Ovary (tissue), 3 donors: ENCODE data around the gene CRMP1.

ENCODE experiments used
- EP300 ChIP-seq: sonication (generic); formaldehyde crosslinking; IDR thresholded peaks from one replicate; pipeline ENCODE4 v1.6.1; 2017; ENCODE audit warnings: antibody characterized with exemption
- POLR2A ChIP-seq: fragments of 450-650 bp; IDR thresholded peaks from one replicate; pipeline ENCODE4 v1.6.1; 2017; ENCODE audit warnings: antibody characterized with exemption, mild to moderate bottlenecking, moderate library complexity
- TF ChIP-seq, protein P1 (sequence below), 3 donors: fragments of 450-650 bp in 2 of 3; fragments of 200-600 bp in 1 of 3; IDR thresholded peaks; one replicate each; pipeline versions ENCODE4 v1.5.1 to v1.8.0; 2016 to 2022; ENCODE audit warnings: antibody characterized with exemption in 3 of 3, mild to moderate bottlenecking in 1 of 3
- donor health status: DM: no; HTN: no; CAD: no.

DNA sequence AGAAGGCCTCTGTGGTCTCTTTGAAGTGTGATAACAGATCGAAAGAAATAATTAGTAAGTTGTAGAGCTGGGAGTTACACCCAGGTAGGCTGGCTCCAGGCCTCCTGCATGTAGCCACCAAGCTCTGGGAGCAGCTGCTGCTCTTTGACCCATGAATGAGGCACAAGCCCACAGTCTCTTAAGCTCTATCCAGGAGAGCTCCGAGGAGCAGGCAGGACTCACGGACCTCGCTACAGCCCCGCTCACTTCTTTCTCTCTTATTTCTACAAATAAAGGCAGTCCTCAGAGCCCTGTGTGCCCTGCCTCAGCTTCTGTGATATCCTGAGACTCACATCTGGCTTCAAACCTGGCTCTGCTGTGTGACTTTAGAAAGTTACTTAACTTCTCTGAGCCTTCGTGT lies 95.0 kb downstream of the CRMP1 start:
- no peak for TF ChIP-seq POLR2A
- TF ChIP-seq, protein P1, sequence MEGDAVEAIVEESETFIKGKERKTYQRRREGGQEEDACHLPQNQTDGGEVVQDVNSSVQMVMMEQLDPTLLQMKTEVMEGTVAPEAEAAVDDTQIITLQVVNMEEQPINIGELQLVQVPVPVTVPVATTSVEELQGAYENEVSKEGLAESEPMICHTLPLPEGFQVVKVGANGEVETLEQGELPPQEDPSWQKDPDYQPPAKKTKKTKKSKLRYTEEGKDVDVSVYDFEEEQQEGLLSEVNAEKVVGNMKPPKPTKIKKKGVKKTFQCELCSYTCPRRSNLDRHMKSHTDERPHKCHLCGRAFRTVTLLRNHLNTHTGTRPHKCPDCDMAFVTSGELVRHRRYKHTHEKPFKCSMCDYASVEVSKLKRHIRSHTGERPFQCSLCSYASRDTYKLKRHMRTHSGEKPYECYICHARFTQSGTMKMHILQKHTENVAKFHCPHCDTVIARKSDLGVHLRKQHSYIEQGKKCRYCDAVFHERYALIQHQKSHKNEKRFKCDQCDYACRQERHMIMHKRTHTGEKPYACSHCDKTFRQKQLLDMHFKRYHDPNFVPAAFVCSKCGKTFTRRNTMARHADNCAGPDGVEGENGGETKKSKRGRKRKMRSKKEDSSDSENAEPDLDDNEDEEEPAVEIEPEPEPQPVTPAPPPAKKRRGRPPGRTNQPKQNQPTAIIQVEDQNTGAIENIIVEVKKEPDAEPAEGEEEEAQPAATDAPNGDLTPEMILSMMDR (IDR thresholded peaks at IDR 0.05) = no peak
- no peak for TF ChIP-seq EP300
